Measurements from ENCODE around the gene GDI1.

GDI1 gene

DNA sequence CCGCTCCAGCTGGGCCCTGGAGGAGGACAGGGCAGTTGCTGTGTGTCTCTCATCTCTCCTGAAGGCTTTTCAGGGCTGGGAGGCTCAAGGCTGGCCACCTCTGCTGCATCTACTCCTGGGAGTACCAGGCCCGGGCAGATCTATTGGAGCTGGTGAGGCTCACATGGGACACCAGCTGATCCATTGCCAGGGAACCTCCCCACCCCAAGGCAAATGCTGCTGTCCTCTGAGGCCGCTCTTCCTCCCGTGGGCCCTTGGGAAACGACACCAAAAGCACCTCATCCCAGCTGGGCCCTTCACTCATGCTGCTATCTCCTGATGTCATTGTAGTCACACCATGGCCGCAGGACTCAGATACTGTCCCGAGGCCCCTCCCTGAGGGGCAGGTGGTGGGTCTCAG lies 45.8 kb downstream of the GDI1 start:
- no peak for DNase-seq (ENCODE audit: low spot score)

- DNase-seq (ENCODE audit: low spot score): no peak
These were observed 46.4 kb downstream of the GDI1 start for GRCh38 chrX:154483325-154483724.

- peak; percentile 84 for DNase-seq (ENCODE audit: low spot score)
These were observed 47.5 kb downstream of the GDI1 start for GRCh38 chrX:154484255-154485149.

DNA sequence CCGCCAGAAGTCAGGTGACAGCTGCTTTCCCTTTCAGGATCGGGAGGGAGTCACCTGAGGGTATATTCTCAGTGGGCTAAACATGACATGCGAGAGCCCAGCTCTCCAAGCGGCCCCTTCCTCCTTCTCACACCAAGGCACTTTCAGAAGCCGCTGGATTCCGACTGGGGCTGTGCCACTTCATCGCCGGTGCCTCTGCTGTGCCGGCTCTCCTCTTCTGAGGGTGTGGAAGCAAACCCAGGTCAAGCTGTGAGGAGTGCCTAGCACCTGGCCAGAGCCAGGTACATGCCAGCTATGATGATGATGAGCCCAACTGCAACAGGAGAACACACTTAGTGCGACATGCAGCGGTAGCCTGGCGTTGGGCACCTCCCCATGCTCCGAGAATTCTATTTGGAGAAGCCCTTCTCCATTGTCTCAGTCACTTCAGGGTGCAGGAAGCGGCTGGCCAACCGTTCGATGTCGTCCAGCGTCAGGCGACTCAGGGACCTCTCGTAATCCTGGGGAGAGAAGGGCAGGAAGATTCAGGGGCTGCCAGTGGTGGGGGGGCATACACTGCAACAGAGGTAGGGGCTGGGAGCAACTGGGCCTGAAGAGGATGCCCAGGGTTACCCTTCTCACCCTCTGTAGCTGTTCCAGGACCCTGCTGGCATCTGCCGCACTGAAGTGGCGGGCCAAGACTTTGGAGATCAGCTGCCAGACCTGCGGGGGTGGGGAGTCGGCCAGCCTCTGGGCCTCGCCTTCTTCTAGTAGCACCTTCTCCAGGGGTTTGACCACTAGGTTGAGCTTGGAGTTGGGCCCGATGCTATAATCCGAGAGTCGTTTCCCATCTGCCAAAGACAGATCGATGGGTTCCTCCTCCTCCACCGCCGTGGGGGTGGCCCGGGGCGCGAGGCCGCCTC lies 48.4 kb downstream of the GDI1 start:
- DNase-seq (ENCODE audit: low spot score): no peak

DNA sequence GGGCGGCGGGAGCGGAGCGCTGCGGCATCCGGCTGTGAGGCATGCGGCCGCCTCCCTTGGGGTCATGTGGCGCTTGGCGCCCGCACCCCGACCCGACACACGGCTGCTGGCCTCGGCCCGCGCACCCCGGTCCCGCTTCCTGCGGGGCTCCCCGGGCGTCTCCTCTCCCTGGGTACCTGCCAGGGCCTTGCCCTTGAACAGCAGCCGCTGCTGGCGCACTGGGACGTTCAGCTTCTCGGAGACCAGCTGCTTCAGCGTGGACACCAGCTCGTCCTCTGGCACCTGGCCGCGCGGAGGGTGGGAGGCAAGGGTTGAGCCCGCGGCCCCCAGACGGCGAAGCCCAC lies 49.1 kb downstream of the GDI1 start:
- DNase-seq (ENCODE audit: low spot score): peak; percentile 41

DNA sequence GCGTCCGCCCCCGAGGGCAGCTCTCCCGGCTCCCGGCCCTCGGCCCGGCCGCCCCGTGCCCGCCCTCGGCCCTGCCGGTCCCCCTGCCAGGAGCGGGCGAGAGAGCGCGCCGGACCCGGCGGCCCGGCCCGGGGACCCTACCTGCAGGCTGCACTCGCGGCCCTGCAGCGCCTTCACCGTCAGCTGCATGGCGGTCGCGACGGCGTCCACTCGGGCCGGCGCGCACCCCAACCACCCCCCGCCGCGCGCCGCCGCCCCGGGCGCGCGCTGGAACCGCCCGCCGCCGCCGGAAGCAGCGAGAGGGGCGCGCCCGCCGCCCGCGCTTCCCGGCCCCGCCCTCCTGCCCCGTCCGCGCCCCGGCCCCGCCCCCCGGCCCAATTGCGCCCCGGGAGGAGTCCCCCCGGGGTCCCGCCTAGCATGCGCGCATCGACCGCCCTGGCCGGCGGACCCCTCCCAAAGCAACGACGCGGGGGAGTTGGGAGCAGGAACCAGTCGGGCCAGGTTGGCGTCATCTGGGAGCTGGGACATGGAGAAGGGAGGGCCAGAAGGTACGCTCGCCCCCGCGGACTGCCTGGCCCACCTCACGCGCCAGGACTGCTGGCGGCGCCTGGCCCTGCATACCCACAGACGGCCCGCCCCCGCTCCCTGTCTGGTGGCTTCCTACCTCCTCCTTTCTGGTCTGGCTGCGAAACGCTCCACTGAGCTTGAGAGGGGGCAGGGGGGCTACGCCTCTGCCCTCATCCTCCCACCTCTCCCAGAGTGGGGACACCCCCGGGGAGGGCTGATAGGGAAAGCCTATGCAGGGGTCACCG lies 49.6 kb downstream of the GDI1 start, which contains the start of gene UBL4A:
UBL4A (minus strand) TSS at position 220 of the 812 bp plus-strand sequence; CDS start at position 189, 31 bp downstream.
- DNase-seq (ENCODE audit: low spot score): peak; percentile 50

DNA sequence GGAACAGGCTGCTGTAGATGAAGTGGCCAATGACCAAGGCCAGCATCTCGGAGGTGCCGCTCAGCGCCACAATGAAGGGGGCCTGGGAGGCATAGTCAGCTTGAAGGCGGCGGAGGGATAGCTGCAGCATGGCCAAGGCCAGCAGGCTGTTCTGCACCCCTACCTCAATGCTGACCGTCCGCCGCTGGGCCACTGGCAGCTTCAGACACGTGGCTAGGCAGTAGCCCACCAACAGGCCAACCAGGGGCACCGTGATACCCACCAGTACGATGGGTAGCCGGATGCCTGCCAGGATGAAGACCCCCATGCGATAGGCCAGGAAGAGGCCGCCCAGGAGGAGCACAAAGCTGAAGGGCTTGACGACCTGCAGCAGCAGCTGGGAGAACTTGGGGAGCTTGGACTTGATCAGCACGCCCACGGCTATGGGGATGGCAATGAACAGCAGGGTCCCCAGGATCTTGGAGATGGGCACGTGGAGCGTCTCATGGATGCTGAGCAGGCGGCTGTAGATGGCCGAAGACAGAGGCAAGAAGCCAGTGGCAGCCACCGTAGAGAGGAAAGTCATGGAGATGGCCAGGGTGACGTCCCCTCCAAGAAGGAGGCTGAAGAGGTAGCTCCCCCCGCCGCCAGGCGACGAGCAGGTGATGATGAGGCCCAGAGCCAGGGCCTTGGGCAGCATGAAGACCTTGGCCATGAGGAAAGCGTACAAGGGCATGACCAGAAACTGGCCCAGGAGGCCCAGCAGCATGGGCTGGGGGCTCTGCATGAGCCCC lies 50.8 kb downstream of the GDI1 start:
- DNase-seq (ENCODE audit: low spot score): no peak

- no peak for DNase-seq (ENCODE audit: low spot score)
These were observed 51.6 kb downstream of the GDI1 start for GRCh38 chrX:154488336-154489075.

DNA sequence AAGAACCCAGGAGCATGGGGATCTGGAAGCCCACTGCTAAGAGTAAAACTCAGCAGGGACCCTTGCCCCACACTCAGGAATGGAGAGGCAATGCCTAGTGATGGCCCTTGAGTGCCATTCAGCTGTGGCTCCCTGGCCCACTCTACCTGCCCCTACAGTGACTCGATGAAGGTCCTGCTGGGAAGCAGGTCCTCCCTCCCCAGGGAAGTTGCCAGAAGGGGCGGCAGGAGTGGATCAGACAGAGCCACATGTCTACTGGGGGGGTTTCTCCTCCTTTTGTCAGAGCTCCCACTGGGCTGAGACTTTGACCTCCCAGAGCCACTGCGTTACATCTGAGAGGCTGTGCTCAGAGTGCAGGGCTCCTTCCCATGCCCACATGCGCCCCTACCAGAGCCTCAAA lies 52.2 kb downstream of the GDI1 start:
- no peak for DNase-seq (ENCODE audit: low spot score)

- peak; percentile 38 for DNase-seq (ENCODE audit: low spot score)
These were observed 53.1 kb downstream of the GDI1 start for GRCh38 chrX:154490021-154490413.

GRCh38 chrX:154490414-154491083 lies 53.6 kb downstream of the GDI1 start, which contains the start of gene SLC10A3:
TSS of gene SLC10A3 (minus strand) at chrX:154490629. CDS start at chrX:154488940, 1,689 bp downstream.
- peak; percentile 91 for DNase-seq (ENCODE audit: low spot score)
